ENCODE measurements around the gene SEL1L3. TPM values are rescaled to one million over a fixed set of nuclear protein-coding genes. Genes with fewer than 3 reads are reported as not detected.

SEL1L3 gene
- total RNA-seq, 1 donor: 6.0 TPM

- H3K4me3 ChIP-seq (ENCODE audit: low read depth, low read length): no peak overlapping the region
- TF ChIP-seq CTCF (IDR thresholded peaks at IDR 0.05; ENCODE audit: insufficient read depth, low read depth, low read length): no peak
- no peak for DNase-seq (ENCODE audit: low read depth)
These were observed 27.4 kb downstream of the SEL1L3 start for GRCh38 chr4:25835384-25835783.

GRCh38 chr4:25834411-25835107, 28.2 kb downstream of the SEL1L3 start:
- TF ChIP-seq CTCF (IDR thresholded peaks at IDR 0.05; ENCODE audit: insufficient read depth, low read depth, low read length): no peak
- DNase-seq (ENCODE audit: low read depth): no peak
- no peak overlapping the region for H3K4me3 ChIP-seq (ENCODE audit: low read depth, low read length)

GRCh38 chr4:25830548-25830947, 32.2 kb downstream of the SEL1L3 start:
- no peak overlapping the region for H3K4me3 ChIP-seq (ENCODE audit: low read depth, low read length)
- TF ChIP-seq CTCF (IDR thresholded peaks at IDR 0.05; ENCODE audit: insufficient read depth, low read depth, low read length): no peak
- no peak for DNase-seq (ENCODE audit: low read depth)

- no peak overlapping the region for H3K4me3 ChIP-seq (ENCODE audit: low read depth, low read length)
- no peak for TF ChIP-seq CTCF (IDR thresholded peaks at IDR 0.05; ENCODE audit: insufficient read depth, low read depth, low read length)
- no peak for DNase-seq (ENCODE audit: low read depth)
These were observed 34.9 kb downstream of the SEL1L3 start for GRCh38 chr4:25827897-25828296.

- TF ChIP-seq CTCF (IDR thresholded peaks at IDR 0.05; ENCODE audit: insufficient read depth, low read depth, low read length): no peak
- no peak for DNase-seq (ENCODE audit: low read depth)
- no peak overlapping the region for H3K4me3 ChIP-seq (ENCODE audit: low read depth, low read length)
These were observed 35.4 kb downstream of the SEL1L3 start for GRCh38 chr4:25827373-25827772.

- DNase-seq (ENCODE audit: low read depth): no peak
- no peak for TF ChIP-seq CTCF (IDR thresholded peaks at IDR 0.05; ENCODE audit: insufficient read depth, low read depth, low read length)
- H3K4me3 ChIP-seq (ENCODE audit: low read depth, low read length): no peak overlapping the region
These were observed 36.6 kb downstream of the SEL1L3 start for GRCh38 chr4:25826074-25826752.
